CD4-positive, alpha-beta T cell treated with Interleukin-15 for 1 hour (primary cell): ENCODE results near the gene CFAP46.
"Not testable (repeated sequence)": the region's sequence is repeated elsewhere in the genome, so short reads cannot be mapped to it uniquely, and the experiment has no call there.

Source experiments
- DNase-seq: peaks from one replicate; pipeline ENCODE4 v3.0.0-alpha.2; 2020

CFAP46 gene

GRCh38 chr10:132840698-132841614, 101.4 kb downstream of the CFAP46 start:
- DNase-seq, result no peak

- DNase-seq, result no peak
Observed at GRCh38 chr10:132839061-132839460, 103.3 kb downstream of the CFAP46 start.

GRCh38 chr10:132838346-132838970, 103.9 kb downstream of the CFAP46 start:
- DNase-seq, result no peak

- no peak for DNase-seq
Observed at GRCh38 chr10:132837905-132838304, 104.5 kb downstream of the CFAP46 start.

- no peak for DNase-seq
Observed at GRCh38 chr10:132836832-132837540, 105.4 kb downstream of the CFAP46 start.

GRCh38 chr10:132836248-132836831, 106.0 kb downstream of the CFAP46 start:
- DNase-seq, result no peak

- no peak for DNase-seq
Observed at GRCh38 chr10:132835848-132836233, 106.5 kb downstream of the CFAP46 start.

- DNase-seq, result no peak
Observed at GRCh38 chr10:132834891-132835847, 107.2 kb downstream of the CFAP46 start.

- no peak for DNase-seq
Observed at GRCh38 chr10:132834311-132834761, 108.0 kb downstream of the CFAP46 start.

- DNase-seq, result no peak
Observed at GRCh38 chr10:132833421-132834111, 108.8 kb downstream of the CFAP46 start.

GRCh38 chr10:132832186-132832969, 110.0 kb downstream of the CFAP46 start:
- no peak for DNase-seq

GRCh38 chr10:132829403-132829802, 113.0 kb downstream of the CFAP46 start:
- no peak for DNase-seq

GRCh38 chr10:132828681-132829080, 113.7 kb downstream of the CFAP46 start:
- no peak for DNase-seq

GRCh38 chr10:132827861-132828539, 114.4 kb downstream of the CFAP46 start:
- DNase-seq, result no peak

- no peak for DNase-seq
Observed at GRCh38 chr10:132827423-132827789, 115.0 kb downstream of the CFAP46 start.

GRCh38 chr10:132826524-132827422, 115.6 kb downstream of the CFAP46 start:
- no peak for DNase-seq

GRCh38 chr10:132825783-132826523, 116.4 kb downstream of the CFAP46 start:
- not testable (repeated sequence) for DNase-seq

GRCh38 chr10:132820056-132820455, 122.3 kb downstream of the CFAP46 start:
- DNase-seq, result no peak
